Keratinocyte (primary cell): ENCODE results near the gene HHATL. TPM values are rescaled to one million over a fixed set of nuclear protein-coding genes. Genes with fewer than 3 reads are reported as not detected.
A peak's percentile ranks its signal among the peaks of the same experiment; 100 is the strongest.

ENCODE experiments used
- DNase-seq: peaks from one replicate; pipeline ENCODE4 v3.0.0-alpha.2; 2011; ENCODE audit warnings: low read depth, missing footprints, low spot score
- FAIRE-seq: peaks from 2 replicates; lab custom pipeline; 2011; peaks lifted over from hg19 to GRCh38; lab: Jason Lieb, UNC
- H2AFZ ChIP-seq: 2 replicates; pipeline ENCODE4 v1.6.0; 2012; ENCODE audit warnings: low read length, control low read depth, inconsistent platforms; ENCODE audit not compliant: control insufficient read depth
- H3K27ac ChIP-seq: 2 replicates; pipeline ENCODE4 v1.5.1; 2011; ENCODE audit warnings: low read length; ENCODE audit not compliant: control insufficient read depth, insufficient read depth
- H3K27me3 ChIP-seq: 3 replicates; pipeline ENCODE4 v1.6.0; 2011; ENCODE audit warnings: low read length; ENCODE audit not compliant: control insufficient read depth, insufficient read depth; ENCODE audit errors: extremely low read depth
- H3K36me3 ChIP-seq, 2 experiments: 2 replicates in 1 of 2; 3 replicates in 1 of 2; pipeline ENCODE4 v1.5.1; 2011; ENCODE audit warnings: low read length in 2 of 2, mild to moderate bottlenecking in 1 of 2; ENCODE audit not compliant: control insufficient read depth in 2 of 2, insufficient read depth in 2 of 2; ENCODE audit errors: extremely low read depth in 1 of 2
- H3K4me1 ChIP-seq: 3 replicates; pipeline ENCODE4 v1.5.1; 2011; ENCODE audit warnings: low read length; ENCODE audit not compliant: control insufficient read depth, insufficient read depth; ENCODE audit errors: extremely low read depth
- H3K4me2 ChIP-seq: 3 replicates; pipeline ENCODE4 v1.6.0; 2011; ENCODE audit warnings: low read depth, low read length; ENCODE audit not compliant: control insufficient read depth, insufficient read depth; ENCODE audit errors: extremely low read depth
- H3K4me3 ChIP-seq, 3 experiments: fragments of 200-600 bp in 1 of 3; sonication (generic) in 1 of 3; 2 replicates in 2 of 3; 3 replicates in 1 of 3; pipeline ENCODE4 v1.5.1; 2011 to 2016; ENCODE audit warnings: low read length in 3 of 3, mild to moderate bottlenecking in 3 of 3, control low read depth in 2 of 3, inconsistent platforms in 1 of 3, low read depth in 1 of 3, mixed read lengths in 1 of 3, mixed run types in 1 of 3, moderate library complexity in 1 of 3; ENCODE audit not compliant: control insufficient read depth in 2 of 3, insufficient read depth in 2 of 3; ENCODE audit errors: extremely low read depth in 1 of 3
- H3K79me2 ChIP-seq: 2 replicates; pipeline ENCODE4 v1.6.0; 2012; ENCODE audit warnings: low read length; ENCODE audit not compliant: control insufficient read depth, insufficient read depth
- H3K9ac ChIP-seq: 3 replicates; pipeline ENCODE4 v1.6.0; 2011; ENCODE audit warnings: low read length; ENCODE audit not compliant: control insufficient read depth, insufficient read depth; ENCODE audit errors: extremely low read depth
- H3K9me1 ChIP-seq: 3 replicates; pipeline ENCODE4 v1.6.0; 2011; ENCODE audit warnings: low read length; ENCODE audit not compliant: control insufficient read depth, insufficient read depth; ENCODE audit errors: extremely low read depth
- H3K9me3 ChIP-seq: 2 replicates; pipeline ENCODE4 v1.5.1; 2012; ENCODE audit warnings: low read depth, low read length; ENCODE audit not compliant: control insufficient read depth
- H4K20me1 ChIP-seq: 3 replicates; pipeline ENCODE4 v1.6.0; 2011; ENCODE audit warnings: low read length; ENCODE audit not compliant: control insufficient read depth, insufficient read depth; ENCODE audit errors: extremely low read depth
- CTCF ChIP-seq, 3 experiments: IDR thresholded peaks in 1 of 3; conservative IDR thresholded peaks in 1 of 3; optimal IDR thresholded peaks in 1 of 3; 2 replicates in 2 of 3; 3 replicates in 1 of 3; pipeline versions ENCODE3 to v1.5.1; 2011; ENCODE audit warnings: low read length in 3 of 3, mild to moderate bottlenecking in 3 of 3, moderate library complexity in 2 of 3, control low read depth in 1 of 3, inconsistent platforms in 1 of 3; ENCODE audit not compliant: insufficient read depth in 2 of 3; ENCODE audit errors: extremely low read depth in 1 of 3
- EZH2 ChIP-seq: IDR thresholded peaks from one replicate; pipeline ENCODE4 v1.6.1; 2012; ENCODE audit warnings: inconsistent platforms, mild to moderate bottlenecking, low read length, moderate library complexity
- dilution Hi-C: fragments of 300-500 bp; cut with MboI; formaldehyde crosslinking; loops from one replicate; pipeline ENCODE4 v1.7.0; 2020; ENCODE audit warnings: low sequenced_read_pairs; ENCODE audit not compliant: extremely low pct_ligation_motif_present
- polyA plus RNA-seq, 5 experiments: library from polyadenylated mRNA; depleted of rRNA in 3 of 5; stranded (reverse) in 3 of 5; stranded (forward) in 1 of 5; unstranded in 1 of 5; fragments of >200 nt; gene quantifications; 1 replicate in 1 of 5; 2 replicates in 3 of 5; 3 replicates in 1 of 5; pipeline versions ENCODE4 v1.2.1 to v1.2.3, GENCODE V29; 2011 to 2012; ENCODE audit warnings: missing spikeins in 2 of 5, low read depth in 1 of 5, low replicate concordance in 1 of 5

Gene HHATL
- polyA plus RNA-seq, 1 donor (not counting 4 experiments of a cell fraction or from before 2014, with no cell fraction given) = not detected

DNA sequence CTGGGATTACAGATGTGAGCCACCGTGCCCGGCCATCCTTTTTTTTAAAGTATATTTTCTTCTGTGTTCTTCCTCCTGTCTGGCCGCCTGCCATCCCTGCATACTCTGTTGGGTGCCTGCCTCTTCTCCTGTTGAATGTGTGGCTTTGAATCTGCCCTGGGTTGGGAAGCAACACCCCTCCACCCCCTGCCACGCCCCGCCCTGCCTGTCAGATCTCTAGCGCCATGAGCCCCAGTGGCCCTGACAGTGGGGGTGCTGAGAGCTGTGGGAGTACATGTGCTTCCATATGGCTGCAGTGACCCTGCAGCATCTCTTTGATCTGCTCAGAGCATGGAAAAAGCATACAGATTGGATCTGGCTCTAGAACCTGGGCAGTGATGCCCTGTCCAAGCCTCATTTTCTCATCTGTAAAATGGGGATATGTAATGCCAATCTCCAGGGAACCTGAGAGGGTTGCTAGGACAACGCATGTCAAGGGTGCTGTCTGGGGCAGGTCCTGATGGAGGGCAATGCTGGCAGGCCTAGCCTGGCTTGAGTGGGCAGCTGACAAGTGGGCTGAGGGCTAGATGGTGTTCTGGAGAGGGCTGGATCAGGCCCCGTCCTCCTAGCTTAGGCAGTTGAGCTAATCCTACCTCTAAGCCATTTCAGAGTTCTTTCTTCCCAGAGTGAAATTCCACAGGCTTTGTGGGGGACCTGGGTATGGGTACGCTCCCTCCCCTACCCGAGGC is 46.6 kb upstream of the HHATL start:
- Histone ChIP-seq H3K9ac (no peak overlapping the region), H3K27me3 (no peaks in the 10 kb centered on the region), H3K9me1 (no peaks in the 10 kb centered on the region), H4K20me1 (no peaks in the 10 kb centered on the region), H3K9me3 (no peaks in the 10 kb centered on the region), H2AFZ (no peak overlapping the region), H3K4me2 (no peak overlapping the region), H3K4me3 (no peak overlapping the region), H3K27ac (no peak overlapping the region), H3K79me2 (no peaks in the 10 kb centered on the region), H3K4me1 (peaks cover 9% of the 10 kb centered on the region), H3K36me3 (no peaks in the 10 kb centered on the region)
- TF ChIP-seq EZH2 (no peak), CTCF (optimal IDR thresholded peaks at IDR 0.05 in 1 of 3, IDR thresholded peaks at IDR 0.05 in 1 of 3, conservative IDR thresholded peaks at IDR 0.05 in 1 of 3; ENCODE audit: extremely low read depth in 1 of 3, insufficient read depth in 2 of 3, low read length in 3 of 3) (no peak)
- dilution Hi-C loops = no loop called here
- FAIRE-seq = no peak
- no peak for DNase-seq

DNA sequence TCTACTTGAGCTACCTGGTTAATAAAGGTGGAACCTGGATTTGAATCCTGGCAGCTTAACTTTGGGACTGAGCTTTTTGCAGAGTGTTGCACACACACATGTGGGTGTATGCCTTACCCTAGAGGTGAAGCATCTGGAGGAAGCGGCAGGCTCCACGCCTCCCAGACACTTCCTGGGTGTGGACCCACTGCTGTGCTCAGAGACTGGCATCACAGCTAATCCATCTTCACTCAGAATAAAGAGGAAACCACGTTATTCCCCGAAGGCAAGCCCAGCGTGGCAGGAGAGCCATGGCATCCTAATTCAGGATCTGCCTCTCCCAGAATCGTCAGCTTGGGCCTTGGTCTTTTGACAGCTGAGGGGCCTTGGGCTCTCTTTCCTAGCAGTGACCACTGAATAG is 45.0 kb upstream of the HHATL start:
- Histone ChIP-seq H3K4me1 (peaks cover 9% of the 10 kb centered on the region), H3K36me3 (no peaks in the 10 kb centered on the region), H3K27ac (no peak overlapping the region), H3K9me3 (no peaks in the 10 kb centered on the region), H3K79me2 (no peaks in the 10 kb centered on the region), H3K4me2 (no peak overlapping the region), H3K9me1 (no peaks in the 10 kb centered on the region), H4K20me1 (no peaks in the 10 kb centered on the region), H3K9ac (no peak overlapping the region), H3K27me3 (no peaks in the 10 kb centered on the region), H3K4me3 (no peak overlapping the region), H2AFZ (peak overlapping the region; percentile 37)
- dilution Hi-C loops = no loop called here
- TF ChIP-seq CTCF (optimal IDR thresholded peaks at IDR 0.05 in 1 of 3, IDR thresholded peaks at IDR 0.05 in 1 of 3, conservative IDR thresholded peaks at IDR 0.05 in 1 of 3; ENCODE audit: extremely low read depth in 1 of 3, insufficient read depth in 2 of 3, low read length in 3 of 3) (no peak), EZH2 (no peak)
- FAIRE-seq (peak; percentile 86), DNase-seq (no peak)
